Endothelial cell of umbilical vein (primary cell): ENCODE data around the gene MED14. TPM values are rescaled to one million over a fixed set of nuclear protein-coding genes. Genes with fewer than 3 reads are reported as not detected.

Experiments used
- BruUV-seq: library from RNA; stranded (reverse); fragments of 400-500 nt; replicated peaks from 2 replicates; lab custom pipeline; 2021; lab: Mats Ljungman, UMichigan
- CTCF ChIA-PET: fragments of 300-600, 350-600 bp; sonication (Branson Sonifier 250); formaldehyde crosslinking; loops from one replicate; lab custom pipeline; 2021; ENCODE audit warnings: antibody characterized with exemption, inconsistent platforms; lab: Charles Lee
- POLR2A ChIA-PET: fragments of 300-600, 350-600 bp; sonication (Branson Sonifier 250); formaldehyde crosslinking; loops from one replicate; lab custom pipeline; 2021; ENCODE audit warnings: antibody characterized with exemption, inconsistent platforms; lab: Charles Lee
- DNase-seq: peaks from one replicate; pipeline ENCODE4 v3.0.0-alpha.2; 2011; ENCODE audit warnings: low read depth, low spot score
- FAIRE-seq: peaks from 2 replicates; lab custom pipeline; 2011; peaks lifted over from hg19 to GRCh38; lab: Jason Lieb, UNC
- H2AFZ ChIP-seq: 2 replicates; pipeline ENCODE4 v1.6.0; 2012; ENCODE audit warnings: low read depth, low read length, control low read depth, inconsistent platforms
- H3K27ac ChIP-seq: 2 replicates; pipeline ENCODE4 v1.5.1; 2011; ENCODE audit warnings: low read depth, mild to moderate bottlenecking, control low read depth, low read length, moderate library complexity; ENCODE audit not compliant: insufficient read depth
- H3K27me3 ChIP-seq, 2 experiments: 2 replicates each; pipeline versions ENCODE4 v1.6.0 to v1.6.1; 2011; ENCODE audit warnings: low read length in 2 of 2, mixed read lengths in 1 of 2; ENCODE audit not compliant: control insufficient read depth in 2 of 2, insufficient read depth in 2 of 2
- H3K36me3 ChIP-seq, 2 experiments: 2 replicates in 1 of 2; 3 replicates in 1 of 2; pipeline ENCODE4 v1.5.1; 2011; ENCODE audit warnings: low read length in 2 of 2, mild to moderate bottlenecking in 1 of 2, moderate library complexity in 1 of 2; ENCODE audit not compliant: control insufficient read depth in 2 of 2, insufficient read depth in 2 of 2; ENCODE audit errors: extremely low read depth in 1 of 2
- H3K4me1 ChIP-seq: 3 replicates; pipeline ENCODE4 v1.5.1; 2011; ENCODE audit warnings: mild to moderate bottlenecking, low read length; ENCODE audit not compliant: control insufficient read depth, insufficient read depth; ENCODE audit errors: extremely low read depth
- H3K4me2 ChIP-seq: 2 replicates; pipeline ENCODE4 v1.6.1; 2011; ENCODE audit warnings: low read length, control low read depth, mixed read lengths; ENCODE audit not compliant: insufficient read depth
- H3K4me3 ChIP-seq, 3 experiments: fragments of 200-600 bp in 1 of 3; sonication (generic), shearing (Covaris generic) in 1 of 3; replicated peaks in 1 of 3; 2 replicates each; pipeline ENCODE4 v1.5.1; 2011 to 2016; ENCODE audit warnings: control low read depth in 3 of 3, low read length in 3 of 3, mild to moderate bottlenecking in 2 of 3, inconsistent platforms in 1 of 3, low read depth in 1 of 3, moderate library complexity in 1 of 3; ENCODE audit not compliant: insufficient read depth in 1 of 3
- H3K79me2 ChIP-seq: 2 replicates; pipeline ENCODE4 v1.6.0; 2012; ENCODE audit warnings: low read length, inconsistent platforms; ENCODE audit not compliant: control insufficient read depth, insufficient read depth
- H3K9ac ChIP-seq: replicated peaks from 2 replicates; pipeline ENCODE3; 2011; ENCODE audit warnings: low read length, control low read depth; ENCODE audit not compliant: insufficient read depth; ENCODE audit errors: extremely low read depth
- H3K9me1 ChIP-seq: replicated peaks from 3 replicates; pipeline ENCODE4 v1.6.0; 2011; ENCODE audit warnings: mild to moderate bottlenecking, low read length; ENCODE audit not compliant: control insufficient read depth, insufficient read depth; ENCODE audit errors: extremely low read depth
- H3K9me3 ChIP-seq: replicated peaks from 2 replicates; pipeline ENCODE4 v1.5.1; 2012; ENCODE audit warnings: low read length, inconsistent platforms; ENCODE audit not compliant: control insufficient read depth, insufficient read depth
- H4K20me1 ChIP-seq: replicated peaks from 2 replicates; pipeline ENCODE3; 2011; ENCODE audit warnings: mild to moderate bottlenecking, low read length; ENCODE audit not compliant: control insufficient read depth, insufficient read depth; ENCODE audit errors: extremely low read depth
- EZH2 ChIP-seq: IDR thresholded peaks from 2 replicates; pipeline ENCODE4 v1.6.1; 2012; ENCODE audit warnings: borderline replicate concordance, low read depth, mild to moderate bottlenecking, moderate library complexity, low read length, inconsistent platforms; ENCODE audit not compliant: severe bottlenecking
- FOS ChIP-seq: IDR thresholded peaks from 2 replicates; pipeline ENCODE4 v1.6.1; 2011; ENCODE audit warnings: mild to moderate bottlenecking, low read length, moderate library complexity, borderline replicate concordance; ENCODE audit not compliant: insufficient read depth
- GATA2 ChIP-seq: IDR thresholded peaks from 2 replicates; pipeline ENCODE4 v1.7.0; 2011; ENCODE audit warnings: low read depth, mild to moderate bottlenecking, moderate library complexity, mixed read lengths, low read length; ENCODE audit not compliant: insufficient read length, insufficient read depth
- JUN ChIP-seq: IDR thresholded peaks from 2 replicates; pipeline ENCODE4 v1.6.1; 2011; ENCODE audit warnings: borderline replicate concordance, low read depth; ENCODE audit not compliant: insufficient read length, insufficient read depth
- MYC ChIP-seq: IDR thresholded peaks from one replicate; pipeline ENCODE4 v1.6.1; 2011; ENCODE audit warnings: mild to moderate bottlenecking, low read depth, low read length
- POLR2A ChIP-seq: IDR thresholded peaks from 2 replicates; pipeline ENCODE4 v1.6.1; 2012; ENCODE audit warnings: low read depth, mild to moderate bottlenecking, control low read depth, low read length
- POLR2AphosphoS5 ChIP-seq: IDR thresholded peaks from 2 replicates; pipeline ENCODE4 v1.6.1; 2012; ENCODE audit warnings: low read depth, mild to moderate bottlenecking, control low read depth, low read length, moderate library complexity; ENCODE audit not compliant: insufficient read depth
- dilution Hi-C: fragments of 300-500 bp; cut with MboI; formaldehyde crosslinking; loops from one replicate; pipeline ENCODE4 v1.15.0; 2019; ENCODE audit warnings: low sequenced_read_pairs; ENCODE audit not compliant: extremely low pct_ligation_motif_present
- intact Hi-C: fragments of 100-400 bp; cut with micrococcal nuclease; formaldehyde crosslinking; loops from one replicate; pipeline ENCODE4 v1.10.0; 2022
- polyA plus RNA-seq, 4 experiments: library from polyadenylated mRNA; depleted of rRNA in 3 of 4; stranded (reverse) in 3 of 4; unstranded in 1 of 4; fragments of >200 nt; gene quantifications; 2 replicates each; pipeline versions ENCODE4 v1.2.1 to v1.2.3, GENCODE V29; 2011 to 2012; ENCODE audit warnings: missing spikeins in 1 of 4
- total RNA-seq: library from RNA; stranded (reverse); gene quantifications from 2 replicates; pipeline ENCODE4 v1.2.3, GENCODE V29; 2021
- TF ChIP-seq, protein P1 (sequence below), 2 donors: IDR thresholded peaks; 1 replicate in 1 of 2; 2 replicates in 1 of 2; pipeline ENCODE4 v1.5.1; 2011; ENCODE audit warnings: low read length in 2 of 2, mild to moderate bottlenecking in 2 of 2, moderate library complexity in 2 of 2, control low read depth in 1 of 2, inconsistent platforms in 1 of 2, low read depth in 1 of 2; ENCODE audit not compliant: insufficient read depth in 1 of 2; ENCODE audit errors: extremely low read depth in 1 of 2
- TF ChIP-seq, protein P2 (sequence below): IDR thresholded peaks from 2 replicates; pipeline ENCODE4 v1.6.1; 2011; ENCODE audit not compliant: insufficient read depth, insufficient read length

Gene MED14
- total and polyA plus RNA-seq, 2 donors (not counting 3 experiments of a cell fraction or from before 2014, with no cell fraction given): 25.6 to 55.8 TPM

DNA sequence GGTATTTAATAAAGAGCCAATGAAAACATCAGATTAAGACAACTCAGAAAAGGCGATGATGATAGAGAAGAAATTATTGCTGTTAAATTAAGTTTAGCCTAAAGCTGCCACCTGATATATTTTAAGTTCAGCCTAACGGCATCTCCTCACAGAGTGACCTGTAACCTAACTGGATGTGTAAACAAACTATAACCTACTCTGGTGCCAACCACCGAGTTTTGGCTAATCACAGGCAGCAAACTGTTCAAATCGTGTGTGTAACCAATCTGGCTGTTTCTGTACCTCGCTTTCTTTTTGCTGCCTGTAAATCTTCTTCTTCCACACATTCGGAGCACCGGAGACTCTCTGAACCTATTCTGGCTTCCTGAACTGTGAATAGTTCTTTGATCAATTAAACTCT lies 37.8 kb upstream of the MED14 start:
- H4K20me1 ChIP-seq: no peaks in the 10 kb centered on the region
- peak overlapping the region; percentile 88 for H3K4me2 ChIP-seq
- peaks cover 19% of the 10 kb centered on the region for H3K4me1 ChIP-seq
- no peak overlapping the region for H3K9ac ChIP-seq
- peak overlapping the region; percentile 24 for H2AFZ ChIP-seq
- BruUV-seq: no TSS peak
- no peaks in the 10 kb centered on the region for H3K9me1 ChIP-seq
- DNase-seq (no peak), FAIRE-seq (peak; percentile 50)
- no peak overlapping the region for H3K4me3 ChIP-seq
- no peaks in the 10 kb centered on the region for H3K27me3 ChIP-seq
- POLR2A ChIA-PET: no interaction called here
- H3K9me3 ChIP-seq: no peaks in the 10 kb centered on the region
- dilution Hi-C loops: no loop called here
- CTCF ChIA-PET: interaction anchor here (1.1 kb wide), 1 partner anchor 21 kb away, joined by 5 read pairs; no protein-coding TSS in a partner anchor
- peak overlapping the region; percentile 94 for H3K27ac ChIP-seq
- H3K36me3 ChIP-seq: no peaks in the 10 kb centered on the region
- intact Hi-C loops: no loop called here
- TF ChIP-seq POLR2AphosphoS5 (no peak), POLR2A (no peak), MYC (no peak), EZH2 (no peak), FOS (no peak), JUN (no peak), GATA2 (no peak)
- TF ChIP-seq, protein P1, sequence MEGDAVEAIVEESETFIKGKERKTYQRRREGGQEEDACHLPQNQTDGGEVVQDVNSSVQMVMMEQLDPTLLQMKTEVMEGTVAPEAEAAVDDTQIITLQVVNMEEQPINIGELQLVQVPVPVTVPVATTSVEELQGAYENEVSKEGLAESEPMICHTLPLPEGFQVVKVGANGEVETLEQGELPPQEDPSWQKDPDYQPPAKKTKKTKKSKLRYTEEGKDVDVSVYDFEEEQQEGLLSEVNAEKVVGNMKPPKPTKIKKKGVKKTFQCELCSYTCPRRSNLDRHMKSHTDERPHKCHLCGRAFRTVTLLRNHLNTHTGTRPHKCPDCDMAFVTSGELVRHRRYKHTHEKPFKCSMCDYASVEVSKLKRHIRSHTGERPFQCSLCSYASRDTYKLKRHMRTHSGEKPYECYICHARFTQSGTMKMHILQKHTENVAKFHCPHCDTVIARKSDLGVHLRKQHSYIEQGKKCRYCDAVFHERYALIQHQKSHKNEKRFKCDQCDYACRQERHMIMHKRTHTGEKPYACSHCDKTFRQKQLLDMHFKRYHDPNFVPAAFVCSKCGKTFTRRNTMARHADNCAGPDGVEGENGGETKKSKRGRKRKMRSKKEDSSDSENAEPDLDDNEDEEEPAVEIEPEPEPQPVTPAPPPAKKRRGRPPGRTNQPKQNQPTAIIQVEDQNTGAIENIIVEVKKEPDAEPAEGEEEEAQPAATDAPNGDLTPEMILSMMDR (IDR thresholded peaks at IDR 0.05; ENCODE audit: extremely low read depth in 1 of 2, insufficient read depth in 1 of 2, low read depth in 1 of 2, low read length in 2 of 2): no peak
- TF ChIP-seq, protein P2, sequence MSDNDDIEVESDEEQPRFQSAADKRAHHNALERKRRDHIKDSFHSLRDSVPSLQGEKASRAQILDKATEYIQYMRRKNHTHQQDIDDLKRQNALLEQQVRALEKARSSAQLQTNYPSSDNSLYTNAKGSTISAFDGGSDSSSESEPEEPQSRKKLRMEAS: no peak
- no peaks in the 10 kb centered on the region for H3K79me2 ChIP-seq
